SHP77 treated with DMSO at 0.1 percent for 48 hours (cell line): ENCODE results near the gene SERHL2.
"Not testable (repeated sequence)": the region's sequence is repeated elsewhere in the genome, so short reads cannot be mapped to it uniquely, and the experiment has no call there.

Experiments used
- DNase-seq: peaks from one replicate; lab custom pipeline; 2025; lab: John Stamatoyannopoulos, UW

SERHL2 gene

DNA sequence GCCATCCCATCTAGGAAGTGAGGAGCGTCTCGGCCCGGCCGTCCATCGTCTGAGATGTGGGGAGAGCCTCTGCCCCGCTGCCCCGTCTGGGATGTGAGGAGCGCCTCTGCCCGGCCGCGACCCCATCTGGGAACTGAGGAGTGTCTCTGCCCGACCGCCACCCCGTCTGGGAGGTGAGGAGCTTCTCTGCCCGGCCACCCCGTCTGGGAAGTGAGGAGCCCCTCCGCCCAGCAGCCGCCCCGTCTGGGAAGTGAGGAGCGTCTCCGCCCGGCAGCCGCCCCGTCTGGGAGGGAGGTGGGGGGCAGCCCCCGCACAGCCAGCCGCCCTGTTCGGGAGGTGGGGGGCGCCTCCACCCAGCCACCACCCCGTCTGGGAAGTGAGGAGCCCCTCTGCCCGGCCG is 53.9 kb downstream of the SERHL2 start:
- not testable (repeated sequence) for DNase-seq

DNA sequence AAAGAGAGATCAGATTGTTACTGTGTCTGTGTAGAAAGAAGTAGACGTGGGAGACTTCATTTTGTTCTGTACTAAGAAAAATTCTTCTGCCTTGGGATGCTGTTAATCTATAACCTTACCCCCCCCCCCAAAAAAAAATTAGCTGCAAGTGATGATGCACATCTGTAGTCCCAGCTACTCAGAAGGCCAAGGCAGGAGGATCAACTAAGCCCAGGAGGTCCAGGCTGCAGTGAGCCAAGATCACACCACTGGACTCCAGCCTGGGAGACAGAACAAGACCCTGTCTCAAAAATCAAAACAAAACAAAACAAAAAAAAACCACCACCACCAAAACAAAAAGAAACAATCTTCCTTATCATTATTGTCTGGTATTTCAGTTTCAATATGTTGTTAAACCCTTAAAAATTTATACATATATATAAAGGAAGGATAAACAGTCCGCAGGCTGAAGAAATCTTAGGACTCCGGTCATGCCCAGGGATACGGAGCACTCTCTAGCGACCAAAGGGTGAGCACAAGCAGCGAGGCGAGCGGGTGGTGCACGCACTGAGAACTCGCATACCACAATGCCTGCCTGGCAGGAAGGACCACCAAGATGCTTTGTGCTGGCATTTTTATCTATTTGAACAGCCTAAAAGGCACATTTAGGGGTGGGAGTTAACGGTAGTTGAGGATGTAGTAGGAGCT is 54.5 kb downstream of the SERHL2 start:
- DNase-seq = no peak

DNA sequence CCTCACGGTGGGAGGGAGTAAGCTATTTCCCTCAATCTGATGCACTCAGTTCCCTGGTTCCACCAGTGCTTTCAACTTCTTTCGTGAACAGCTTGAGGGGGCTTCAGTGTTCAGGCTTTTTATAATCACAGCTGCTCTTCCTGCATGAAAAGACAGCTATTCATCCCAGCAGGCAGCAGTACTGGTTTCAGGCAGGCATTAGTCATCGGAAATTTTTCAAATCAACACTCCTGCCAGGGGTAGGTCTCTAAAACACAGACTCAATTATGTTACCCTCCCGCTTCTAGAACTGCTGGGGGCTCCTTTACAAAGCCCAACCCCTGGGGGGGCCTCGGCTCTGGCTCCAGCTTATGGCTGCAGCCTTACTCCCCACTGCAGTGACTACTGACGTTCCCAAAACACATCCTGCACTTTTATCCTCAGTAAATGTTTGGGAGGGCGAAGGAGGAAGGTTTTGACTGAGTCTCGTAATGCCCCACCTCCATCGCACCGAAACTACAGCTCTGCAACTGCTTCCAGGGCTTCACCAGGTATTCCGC is 55.1 kb downstream of the SERHL2 start:
- DNase-seq = no peak

GRCh38 chr22:42610186-42610585 is 56.4 kb downstream of the SERHL2 start:
- DNase-seq = no peak

DNA sequence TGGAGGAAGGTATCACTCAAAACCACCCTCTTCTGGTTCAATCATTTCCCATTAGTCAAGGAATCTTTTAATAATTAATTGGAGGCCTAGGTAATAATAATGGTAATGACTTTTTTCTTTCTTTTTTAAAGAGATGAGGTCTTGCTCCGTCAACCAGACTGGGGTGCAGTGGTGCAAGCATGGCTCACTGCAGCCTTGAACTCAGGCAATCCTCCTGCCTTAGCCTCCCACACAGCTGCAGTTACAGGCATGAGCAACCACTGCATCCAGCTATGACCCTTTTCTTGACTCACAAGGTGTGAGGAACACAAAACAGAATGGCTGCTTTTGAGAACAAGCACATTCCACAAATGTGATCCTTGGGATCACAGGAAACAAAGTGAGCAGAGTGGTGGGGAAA is 57.3 kb downstream of the SERHL2 start:
- DNase-seq = no peak

DNA sequence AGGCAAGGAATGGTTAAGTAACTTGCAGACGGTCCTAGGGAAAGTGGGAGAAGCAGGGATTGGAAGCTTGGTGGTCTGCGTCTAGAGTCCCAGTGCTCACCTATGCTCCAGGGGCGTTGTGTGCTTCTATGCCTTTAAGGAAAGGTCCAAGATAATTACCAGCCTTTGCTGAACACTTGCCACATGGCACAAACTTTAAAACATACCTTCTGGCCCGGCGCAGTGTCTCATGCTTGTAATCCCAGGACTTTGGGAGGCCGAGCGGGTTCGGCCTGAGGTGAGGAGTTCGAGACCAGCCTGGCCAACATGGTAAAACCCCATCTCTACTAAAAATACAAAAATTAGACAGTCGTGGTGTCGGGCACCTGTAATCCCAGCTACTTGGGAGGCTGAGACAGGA is 58.6 kb downstream of the SERHL2 start:
- DNase-seq = no peak

DNA sequence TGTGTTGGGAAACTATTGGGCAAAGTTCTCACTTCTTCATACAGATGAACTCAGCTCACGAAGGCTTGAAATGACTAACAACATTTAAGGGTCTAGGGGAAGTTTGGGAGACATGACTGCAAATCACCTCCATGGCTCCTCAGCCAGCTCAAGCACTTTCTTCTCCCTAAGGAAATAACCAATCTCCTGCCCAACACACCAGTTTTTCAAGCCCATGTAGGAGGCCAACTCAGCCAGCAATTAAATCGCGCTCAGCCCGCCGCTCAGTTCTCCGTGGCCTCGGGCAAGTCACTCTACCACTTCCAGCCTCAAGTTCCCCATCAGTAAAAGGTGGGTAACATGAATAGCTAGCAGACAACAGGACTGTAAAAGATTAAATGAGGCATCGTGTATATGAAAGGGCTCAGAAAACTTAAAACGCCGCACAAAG is 60.1 kb downstream of the SERHL2 start:
- no peak for DNase-seq

DNA sequence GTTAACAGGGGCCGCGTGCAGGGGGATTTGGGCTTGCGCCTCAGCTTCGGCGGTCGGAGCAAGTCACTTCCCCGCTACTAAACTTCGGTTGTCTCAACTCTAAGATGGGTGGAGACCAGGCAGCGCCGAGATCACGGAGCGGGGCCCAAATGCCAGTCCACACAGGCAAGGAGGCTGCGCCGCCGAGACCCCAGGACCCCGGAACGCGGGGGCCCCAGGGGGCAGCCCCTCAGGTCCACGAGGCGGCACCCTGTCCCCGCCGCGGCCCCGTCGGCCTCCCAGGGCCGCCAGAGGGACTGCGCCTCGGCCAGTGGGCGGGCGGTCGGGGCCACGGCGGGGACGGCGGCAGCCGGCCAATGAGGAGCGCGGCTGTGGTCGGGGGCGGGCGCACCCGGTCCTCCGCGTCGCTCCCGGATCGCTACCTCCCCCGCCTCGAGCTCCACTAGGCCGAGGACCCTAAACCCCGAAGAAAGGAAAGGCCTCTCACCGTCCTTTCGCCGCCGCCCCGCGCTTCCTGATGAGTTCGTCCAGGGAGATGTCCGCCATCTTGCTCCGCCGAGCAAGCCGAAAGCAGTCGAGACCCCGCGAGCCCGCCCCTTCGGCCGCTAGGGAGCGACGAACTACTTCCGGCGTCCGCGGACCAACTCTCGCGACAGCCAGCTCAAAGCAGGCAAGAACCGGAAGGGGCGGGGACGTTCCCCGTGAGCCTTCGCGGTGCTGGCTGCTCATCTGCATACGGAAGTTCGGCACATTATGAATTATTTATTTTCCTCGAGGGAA is 60.7 kb downstream of the SERHL2 start, which contains the start of gene POLDIP3:
Gene POLDIP3 (minus strand): TSS at position 572 of the 780 bp plus-strand sequence. CDS start 26 bp downstream, at position 546.
- peak; percentile 90 for DNase-seq

DNA sequence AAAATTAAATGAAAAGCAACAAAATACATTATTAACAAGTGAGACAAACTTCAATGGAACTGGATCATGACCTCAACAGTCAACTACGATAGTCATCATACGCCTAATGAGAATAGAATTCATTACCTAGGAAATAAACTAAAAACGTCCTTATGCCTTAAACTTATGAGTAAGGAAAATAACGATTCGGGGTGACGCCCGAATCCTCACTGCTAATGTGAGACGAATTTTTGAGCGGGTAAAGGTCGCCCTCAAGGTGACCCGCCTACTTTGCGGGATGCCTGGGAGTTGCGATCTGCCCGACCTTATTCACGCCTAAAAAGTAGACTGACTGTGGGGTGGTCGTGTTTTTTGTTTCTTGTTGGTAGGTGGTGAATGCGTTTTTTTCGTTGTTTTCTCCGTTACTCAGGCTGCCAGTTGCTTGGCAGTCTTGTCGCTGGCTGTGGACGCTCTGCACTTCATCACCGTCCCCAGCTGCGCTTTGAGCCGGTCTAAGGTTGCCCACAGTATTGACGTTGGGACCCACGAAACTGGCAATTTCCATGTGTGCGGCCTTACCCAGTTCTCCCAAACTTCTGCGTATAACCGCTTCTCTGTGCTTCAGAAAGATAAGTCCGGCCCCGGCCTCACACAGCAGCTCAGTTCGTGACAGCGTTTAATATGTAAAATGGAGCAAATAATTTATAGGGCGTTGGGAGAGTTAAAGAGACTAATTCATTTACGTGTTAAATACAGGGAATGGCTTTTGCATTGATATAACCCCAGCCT is 61.5 kb downstream of the SERHL2 start:
- DNase-seq = peak; percentile 96

- DNase-seq = not testable (repeated sequence)
These were observed 62.1 kb downstream of the SERHL2 start for GRCh38 chr22:42615860-42616175.

DNA sequence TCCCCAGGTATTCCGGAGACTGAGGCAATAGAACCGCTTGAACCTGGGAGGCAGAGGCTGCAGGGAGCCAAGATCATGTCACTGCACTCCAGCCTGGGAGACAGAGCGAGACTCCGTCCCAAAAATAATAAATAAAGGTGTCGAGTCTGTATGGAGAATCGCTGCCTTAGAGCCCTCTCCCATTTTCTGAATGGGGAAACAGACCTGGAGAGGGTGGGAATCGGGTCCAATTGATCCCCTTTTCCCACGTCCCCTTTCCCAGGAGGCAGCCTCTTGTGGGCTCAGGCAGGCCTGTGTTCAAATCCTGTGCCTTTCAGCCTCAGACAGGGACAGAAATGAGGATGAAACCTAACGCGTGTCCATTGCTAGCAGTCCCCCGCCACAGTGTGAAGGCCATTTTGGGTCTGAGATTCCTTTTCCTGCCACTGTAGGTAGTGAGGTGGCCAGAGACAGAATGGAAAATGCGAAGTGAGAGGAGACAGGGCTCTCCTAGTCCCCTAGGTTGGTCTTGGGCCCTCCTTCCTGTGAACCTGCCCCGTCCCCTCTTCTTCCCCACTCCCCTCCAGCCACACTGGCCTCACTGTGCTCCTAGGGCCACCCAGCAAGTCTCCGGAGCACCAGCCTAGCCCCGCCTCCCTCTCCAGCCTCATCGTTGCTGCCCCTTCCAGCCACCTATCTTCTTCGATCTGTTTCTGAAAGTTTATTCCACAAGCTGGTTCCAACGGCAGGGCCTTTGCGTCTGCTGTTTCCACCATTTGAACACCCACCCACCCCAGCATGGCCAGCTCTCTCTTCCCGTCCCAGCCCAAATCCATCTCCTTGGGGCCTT is 63.6 kb downstream of the SERHL2 start:
- no peak for DNase-seq

DNA sequence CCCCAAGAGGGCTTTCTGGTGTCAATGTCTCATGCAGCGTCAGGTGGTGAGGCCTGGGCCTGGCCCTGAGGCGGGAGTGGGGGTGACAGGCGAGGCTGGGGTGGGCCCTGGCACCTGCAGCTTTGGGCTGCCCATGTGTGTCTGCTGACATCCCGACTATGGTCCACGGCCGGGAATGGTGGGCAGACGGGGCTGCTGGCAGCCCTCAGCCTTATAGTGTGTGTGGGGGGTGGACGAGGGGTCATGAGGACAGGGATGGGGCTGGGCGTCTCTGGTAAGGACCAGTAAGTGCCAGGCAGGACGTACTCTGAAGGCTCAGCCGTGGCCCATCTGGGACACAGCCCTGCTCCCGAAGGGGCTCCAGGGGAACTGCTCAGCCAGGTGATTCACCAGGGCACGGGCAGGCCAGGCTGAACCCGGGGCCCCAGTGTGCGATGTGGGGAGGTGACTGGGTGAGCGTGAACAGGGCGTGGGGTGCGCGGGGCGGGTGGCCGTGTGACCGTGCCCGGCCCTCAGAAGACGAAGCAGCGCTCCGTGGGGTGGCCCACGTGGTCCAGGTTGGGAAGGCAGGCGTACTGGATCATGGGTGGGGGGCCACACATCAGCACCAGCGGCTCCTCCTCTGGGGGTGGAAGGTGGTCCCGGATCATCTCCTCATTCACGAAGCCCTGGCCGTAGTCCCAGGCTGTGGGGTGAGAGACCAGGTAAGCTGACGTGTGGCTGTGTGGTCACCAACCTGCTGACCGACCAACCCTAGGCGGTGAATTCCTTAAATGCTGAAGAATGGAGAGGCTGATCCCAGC is 65.7 kb downstream of the SERHL2 start:
- no peak for DNase-seq

DNA sequence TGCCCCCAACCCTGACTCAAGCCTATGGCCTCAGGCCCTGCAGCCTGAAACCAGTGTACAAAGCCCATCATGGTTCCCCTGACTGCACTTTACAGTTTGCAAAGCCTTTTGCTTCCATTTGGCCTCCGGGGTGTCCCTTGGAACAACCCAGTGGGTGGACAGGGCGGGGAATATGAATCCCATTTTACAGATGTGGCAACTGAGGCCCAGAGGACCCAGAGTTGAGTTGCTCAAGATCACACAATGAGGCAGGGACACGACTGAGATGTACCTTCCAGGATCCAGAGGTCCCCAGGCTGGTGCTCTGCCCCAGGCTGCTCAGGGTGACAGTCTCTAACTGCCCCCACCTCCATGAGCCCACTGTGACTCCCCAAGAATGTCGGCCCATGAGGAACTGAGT is 66.3 kb downstream of the SERHL2 start:
- DNase-seq = no peak

GRCh38 chr22:42621505-42622002 is 67.8 kb downstream of the SERHL2 start:
- DNase-seq = peak; percentile 13

DNA sequence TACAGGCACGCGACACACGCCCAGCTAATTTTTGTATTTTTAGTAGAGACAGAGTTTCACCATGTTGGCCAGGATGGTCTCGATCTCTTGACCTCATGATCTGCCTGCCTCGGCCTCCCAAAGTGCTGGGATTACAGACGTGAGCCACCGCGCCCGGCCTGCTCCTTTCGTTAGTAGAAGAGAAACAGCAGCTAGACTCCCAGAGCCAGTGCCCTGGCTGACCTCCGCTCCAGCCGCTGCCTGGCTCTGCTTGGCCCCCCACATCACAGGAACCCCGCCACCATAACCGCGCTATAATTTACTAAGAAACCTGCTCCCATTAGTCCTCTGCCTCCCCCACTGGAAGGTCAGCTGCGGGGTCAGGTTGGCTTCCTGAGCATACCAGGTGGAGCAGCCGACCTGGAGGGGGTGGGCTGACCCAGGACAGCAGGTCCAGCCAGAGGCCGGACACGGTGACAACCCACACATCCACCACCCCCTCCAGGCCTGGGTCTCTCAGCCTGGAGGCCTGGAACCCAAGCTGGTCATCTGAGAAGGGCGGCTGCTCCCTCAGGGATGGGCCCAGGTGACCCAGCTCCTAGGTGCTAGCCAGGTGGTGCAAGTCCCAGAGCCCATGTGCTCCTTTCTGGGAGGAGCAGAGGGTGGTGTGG is 68.4 kb downstream of the SERHL2 start:
- DNase-seq = no peak

DNA sequence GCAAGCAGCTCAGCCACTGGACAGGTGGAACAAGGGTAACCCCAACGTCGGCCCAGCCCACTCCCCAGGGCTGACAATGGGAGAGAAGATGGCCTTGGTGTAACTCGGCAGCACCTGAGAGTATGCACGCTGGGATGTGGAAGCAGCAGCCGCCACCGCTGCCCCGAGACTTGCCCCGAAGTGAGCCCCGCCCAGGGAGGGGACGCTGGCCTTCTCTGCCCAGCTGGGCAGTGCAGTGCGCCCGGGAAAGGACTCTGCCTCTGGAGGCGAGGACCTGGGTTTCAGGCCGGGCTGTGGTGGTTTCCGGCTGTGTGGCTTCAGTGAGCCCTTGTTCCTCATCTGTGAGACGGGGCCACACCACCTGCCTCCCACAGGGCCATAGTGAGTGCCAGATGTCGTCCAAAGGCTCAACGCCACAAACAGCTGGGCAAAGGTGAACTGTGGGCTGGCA is 69.6 kb downstream of the SERHL2 start:
- DNase-seq = no peak
